Measurements from ENCODE around the gene MEGF11. TPM values are rescaled to one million over a fixed set of nuclear protein-coding genes. Genes with fewer than 3 reads are reported as not detected.

MEGF11 gene
- total RNA-seq, 2 donors from 2014 or later = not detected

DNA sequence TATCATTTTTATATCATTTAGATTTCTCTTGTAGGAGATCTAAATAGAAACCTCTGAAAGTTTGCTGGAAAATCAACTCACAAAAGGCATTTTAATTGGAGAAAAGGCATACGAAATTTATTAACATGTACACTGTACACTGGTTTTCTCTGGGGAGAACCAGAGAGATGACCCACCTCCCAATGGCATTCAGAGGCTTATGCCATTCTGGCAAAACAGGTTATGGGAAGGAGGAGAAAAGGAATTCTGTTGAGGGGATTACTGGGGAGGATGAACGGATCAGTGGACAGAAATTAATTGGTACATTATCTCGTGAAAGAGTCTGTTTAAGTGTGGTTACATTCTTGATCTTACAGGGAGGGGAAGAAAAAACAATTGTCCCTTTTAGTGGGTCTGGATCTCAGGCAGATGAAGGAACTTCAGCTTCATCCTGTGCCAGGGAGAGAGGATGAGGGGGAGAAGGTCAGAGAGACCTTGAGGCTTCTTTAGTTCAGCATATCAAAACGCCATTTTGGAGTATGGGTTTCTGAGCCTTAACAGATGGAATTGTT, 367.8 kb downstream of the MEGF11 start:
- intact Hi-C loops (cut with DNase I) = no loop called here
- no peak for ATAC-seq
- DNase-seq = no peak
- Histone ChIP-seq H3K9me3 (no peaks in the 10 kb centered on the region), H3K4me1 (no peaks in the 10 kb centered on the region), H3K27me3 (no peaks in the 10 kb centered on the region), H3K27ac (no peak overlapping the region), H3K4me3 (no peak overlapping the region), H3K36me3 (replicated peaks in 1 of 2; ENCODE audit: insufficient read depth in 1 of 2, low read depth in 2 of 2) (peaks cover 0 to 3% of the 10 kb centered on the region in 2 donors)
- 65 to 80% methylated on average over 4 of the region's 4 CpGs for WGBS, 2 donors
- TF ChIP-seq POLR2A (IDR thresholded peaks at IDR 0.05) = no peak
- TF ChIP-seq, protein P1, sequence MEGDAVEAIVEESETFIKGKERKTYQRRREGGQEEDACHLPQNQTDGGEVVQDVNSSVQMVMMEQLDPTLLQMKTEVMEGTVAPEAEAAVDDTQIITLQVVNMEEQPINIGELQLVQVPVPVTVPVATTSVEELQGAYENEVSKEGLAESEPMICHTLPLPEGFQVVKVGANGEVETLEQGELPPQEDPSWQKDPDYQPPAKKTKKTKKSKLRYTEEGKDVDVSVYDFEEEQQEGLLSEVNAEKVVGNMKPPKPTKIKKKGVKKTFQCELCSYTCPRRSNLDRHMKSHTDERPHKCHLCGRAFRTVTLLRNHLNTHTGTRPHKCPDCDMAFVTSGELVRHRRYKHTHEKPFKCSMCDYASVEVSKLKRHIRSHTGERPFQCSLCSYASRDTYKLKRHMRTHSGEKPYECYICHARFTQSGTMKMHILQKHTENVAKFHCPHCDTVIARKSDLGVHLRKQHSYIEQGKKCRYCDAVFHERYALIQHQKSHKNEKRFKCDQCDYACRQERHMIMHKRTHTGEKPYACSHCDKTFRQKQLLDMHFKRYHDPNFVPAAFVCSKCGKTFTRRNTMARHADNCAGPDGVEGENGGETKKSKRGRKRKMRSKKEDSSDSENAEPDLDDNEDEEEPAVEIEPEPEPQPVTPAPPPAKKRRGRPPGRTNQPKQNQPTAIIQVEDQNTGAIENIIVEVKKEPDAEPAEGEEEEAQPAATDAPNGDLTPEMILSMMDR (IDR thresholded peaks at IDR 0.05) = no peak

DNA sequence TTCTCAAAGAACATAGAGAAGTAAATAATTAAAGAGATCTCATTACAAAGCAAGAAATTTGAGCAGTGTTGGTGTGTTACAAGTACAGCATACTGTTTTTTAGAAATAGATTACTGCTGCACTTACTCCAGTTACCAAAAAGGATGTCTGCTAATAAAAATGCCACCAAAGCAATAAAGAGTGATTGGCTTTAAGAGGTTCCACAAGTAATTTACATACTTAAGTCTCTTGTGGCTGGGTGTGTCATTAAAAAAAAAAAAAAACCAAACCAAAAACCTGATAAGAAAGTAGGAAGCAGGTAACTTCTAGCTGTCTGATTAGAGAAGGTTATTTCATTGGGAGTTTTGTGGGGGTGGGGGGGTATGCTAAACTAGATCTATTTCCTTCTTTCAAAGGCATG, 369.0 kb downstream of the MEGF11 start:
- H3K36me3 ChIP-seq (replicated peaks in 1 of 2; ENCODE audit: insufficient read depth in 1 of 2, low read depth in 2 of 2) = peaks cover 0 to 6% of the 10 kb centered on the region in 2 donors
- TF ChIP-seq POLR2A (IDR thresholded peaks at IDR 0.05) = no peak
- TF ChIP-seq, protein P1 (IDR thresholded peaks at IDR 0.05) = no peak
- intact Hi-C loops (cut with DNase I) = no loop called here
- H3K4me1 ChIP-seq = no peaks in the 10 kb centered on the region
- H3K9me3 ChIP-seq = no peaks in the 10 kb centered on the region
- no peak overlapping the region for H3K27ac ChIP-seq
- no peak overlapping the region for H3K4me3 ChIP-seq
- no peaks in the 10 kb centered on the region for H3K27me3 ChIP-seq
- DNase-seq (no peak), ATAC-seq (no peak)

DNA sequence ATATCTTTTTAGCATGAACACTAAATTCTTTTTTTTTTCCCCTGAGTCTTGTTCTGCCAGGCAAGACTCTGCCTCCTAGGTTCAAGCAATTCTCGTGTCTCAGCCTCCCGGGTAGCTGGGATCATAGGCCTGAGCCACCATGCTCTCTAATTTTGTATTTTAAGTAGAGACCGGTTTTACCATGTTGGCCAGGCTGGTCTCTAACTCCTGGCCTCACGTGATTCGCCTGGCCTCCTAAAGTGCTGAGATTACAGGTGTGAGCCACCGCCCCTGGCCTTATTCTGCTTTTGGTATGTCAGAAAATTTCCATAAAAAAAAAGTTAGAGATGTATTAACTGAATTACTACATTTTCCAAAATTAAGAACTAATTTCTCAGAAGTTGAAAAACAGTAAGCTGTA, 370.0 kb downstream of the MEGF11 start:
- 94 to 96% methylated on average over 6 of the region's 6 CpGs for WGBS, 2 donors
- no peaks in the 10 kb centered on the region for H3K9me3 ChIP-seq
- no peak overlapping the region for H3K27ac ChIP-seq
- H3K36me3 ChIP-seq (replicated peaks in 1 of 2; ENCODE audit: insufficient read depth in 1 of 2, low read depth in 2 of 2) = peaks cover 0 to 7% of the 10 kb centered on the region in 2 donors
- ATAC-seq (no peak), DNase-seq (no peak)
- no peaks in the 10 kb centered on the region for H3K27me3 ChIP-seq
- intact Hi-C loops (cut with DNase I) = no loop called here
- no peaks in the 10 kb centered on the region for H3K4me1 ChIP-seq
- H3K4me3 ChIP-seq = no peak overlapping the region
- TF ChIP-seq, protein P1 (IDR thresholded peaks at IDR 0.05) = no peak
- no peak for TF ChIP-seq POLR2A (IDR thresholded peaks at IDR 0.05)

DNA sequence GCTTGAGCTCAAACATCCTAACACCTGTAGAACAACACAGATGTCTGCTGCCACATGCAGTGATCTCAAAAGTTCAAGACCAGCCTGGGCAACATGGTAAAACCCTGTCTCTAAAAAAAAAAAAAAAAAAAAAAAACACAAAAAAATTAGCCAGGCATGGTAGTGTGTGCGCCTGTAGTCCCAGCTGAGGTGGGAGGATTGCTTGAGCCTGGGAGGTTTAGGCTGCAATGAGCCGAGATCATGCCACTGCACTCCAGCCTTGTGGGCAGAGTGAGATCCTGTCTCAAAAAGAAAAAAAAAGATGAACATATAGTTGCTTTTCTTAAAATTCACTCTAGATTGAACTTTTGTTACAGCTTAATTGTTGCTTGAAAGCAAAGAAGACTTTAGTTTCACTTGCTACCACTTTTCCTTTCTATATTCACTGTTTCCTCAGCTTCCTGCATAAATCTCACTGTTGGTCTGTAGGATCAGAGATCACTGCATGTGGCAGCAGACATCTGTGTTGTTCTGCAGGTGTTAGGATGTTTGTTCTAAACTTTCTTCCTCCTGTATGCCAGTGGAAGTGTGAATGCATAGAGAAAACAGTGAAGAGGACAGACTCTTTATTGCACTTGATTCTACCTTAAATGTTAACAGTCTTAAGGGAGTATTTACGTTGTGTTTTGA, 371.6 kb downstream of the MEGF11 start:
- WGBS, 2 donors = 88 to 95% methylated on average over 3 of the region's 3 CpGs
- intact Hi-C loops (cut with DNase I) = no loop called here
- Histone ChIP-seq H3K27me3 (no peaks in the 10 kb centered on the region), H3K9me3 (no peaks in the 10 kb centered on the region), H3K4me1 (no peaks in the 10 kb centered on the region), H3K27ac (no peak overlapping the region), H3K4me3 (no peak overlapping the region), H3K36me3 (replicated peaks in 1 of 2; ENCODE audit: insufficient read depth in 1 of 2, low read depth in 2 of 2) (peaks cover 0 to 15% of the 10 kb centered on the region in 2 donors)
- no peak for DNase-seq
- no peak for TF ChIP-seq POLR2A (IDR thresholded peaks at IDR 0.05)
- TF ChIP-seq, protein P1 (IDR thresholded peaks at IDR 0.05) = no peak
- ATAC-seq = no peak

DNA sequence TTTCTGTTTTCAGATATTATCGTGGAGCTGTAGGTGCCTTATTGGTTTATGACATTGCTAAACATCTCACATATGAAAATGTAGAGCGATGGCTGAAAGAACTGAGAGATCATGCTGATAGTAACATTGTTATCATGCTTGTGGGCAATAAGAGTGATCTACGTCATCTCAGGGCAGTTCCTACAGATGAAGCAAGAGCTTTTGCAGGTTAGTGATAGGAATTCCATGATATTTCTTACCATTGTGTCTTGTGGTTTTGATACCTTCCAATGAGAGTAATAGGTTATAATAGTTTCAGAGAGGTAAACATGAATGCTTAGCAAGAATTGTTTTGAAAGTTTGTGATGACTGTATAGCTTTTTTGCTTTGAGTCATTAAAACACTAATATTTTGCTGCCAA, 375.8 kb downstream of the MEGF11 start:
- TF ChIP-seq, protein P1 (IDR thresholded peaks at IDR 0.05) = no peak
- no peak for TF ChIP-seq POLR2A (IDR thresholded peaks at IDR 0.05)
- Histone ChIP-seq H3K9me3 (no peaks in the 10 kb centered on the region), H3K36me3 (replicated peaks in 1 of 2; ENCODE audit: insufficient read depth in 1 of 2, low read depth in 2 of 2) (peaks cover 0 to 15% of the 10 kb centered on the region in 2 donors), H3K4me1 (peaks cover 12% of the 10 kb centered on the region), H3K4me3 (no peak overlapping the region), H3K27ac (no peak overlapping the region), H3K27me3 (no peaks in the 10 kb centered on the region)
- 89% methylated on average over 3 of the region's 3 CpGs for WGBS, 2 donors
- no peak for DNase-seq
- intact Hi-C loops (cut with DNase I) = no loop called here
- ATAC-seq = no peak
